ENCODE data around the gene CLEC17A.
"Not testable (repeated sequence)": the region's sequence is repeated elsewhere in the genome, so short reads cannot be mapped to it uniquely, and the experiment has no call there.

CLEC17A gene

DNA sequence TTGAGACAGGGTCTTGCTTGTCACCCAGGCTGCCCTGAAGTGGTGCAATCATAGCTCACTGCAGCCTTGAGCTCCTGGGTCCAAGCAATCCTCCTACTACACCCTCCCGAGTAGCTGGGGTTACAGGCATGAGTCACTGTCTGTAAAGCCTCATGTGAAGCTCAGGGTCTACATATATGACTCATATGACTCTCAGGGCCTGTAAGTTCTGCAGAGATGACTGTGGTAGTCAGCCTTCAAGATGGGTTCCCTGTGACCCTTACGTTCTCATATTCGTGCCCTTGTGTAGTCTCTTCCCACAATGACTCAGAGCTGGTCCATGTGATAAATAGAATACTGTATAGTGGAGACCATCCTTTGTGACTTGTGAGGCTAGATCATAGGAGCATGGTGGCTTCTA, 2.3 kb downstream of the CLEC17A start:
- Mint-ChIP-seq H3K4me1 (ENCODE audit: low read depth) (peaks cover 45% of the 10 kb centered on the region), H3K27ac (peak overlapping the region; percentile 63)
- H3K27me3 Mint-ChIP-seq; H3K4me3 Mint-ChIP-seq; H3K36me3 Mint-ChIP-seq (ENCODE audit: low read depth); H3K9me3 Mint-ChIP-seq: not testable (repeated sequence)

- not testable (repeated sequence) for H3K27me3 Mint-ChIP-seq; H3K36me3 Mint-ChIP-seq (ENCODE audit: low read depth); H3K4me3 Mint-ChIP-seq; H3K9me3 Mint-ChIP-seq
- Mint-ChIP-seq H3K27ac (peak overlapping the region; percentile 36), H3K4me1 (ENCODE audit: low read depth) (peaks cover 32% of the 10 kb centered on the region)
These were observed 6.5 kb downstream of the CLEC17A start for GRCh38 chr19:14589433-14589832.

- Mint-ChIP-seq H3K36me3 (ENCODE audit: low read depth) (peaks cover 16% of the 10 kb centered on the region), H3K27ac (no peak overlapping the region), H3K4me1 (ENCODE audit: low read depth) (peaks cover 9% of the 10 kb centered on the region), H3K4me3 (no peak overlapping the region), H3K27me3 (peaks cover 7% of the 10 kb centered on the region), H3K9me3 (peaks cover 14% of the 10 kb centered on the region)
These were observed 12.7 kb downstream of the CLEC17A start for GRCh38 chr19:14595558-14595957.

GRCh38 chr19:14599548-14600147, 16.8 kb downstream of the CLEC17A start:
- Mint-ChIP-seq H3K27me3 (peaks cover 7% of the 10 kb centered on the region), H3K4me3 (no peak overlapping the region), H3K36me3 (ENCODE audit: low read depth) (peaks cover 24% of the 10 kb centered on the region), H3K27ac (no peak overlapping the region), H3K9me3 (peaks cover 14% of the 10 kb centered on the region), H3K4me1 (ENCODE audit: low read depth) (peaks cover 14% of the 10 kb centered on the region)

DNA sequence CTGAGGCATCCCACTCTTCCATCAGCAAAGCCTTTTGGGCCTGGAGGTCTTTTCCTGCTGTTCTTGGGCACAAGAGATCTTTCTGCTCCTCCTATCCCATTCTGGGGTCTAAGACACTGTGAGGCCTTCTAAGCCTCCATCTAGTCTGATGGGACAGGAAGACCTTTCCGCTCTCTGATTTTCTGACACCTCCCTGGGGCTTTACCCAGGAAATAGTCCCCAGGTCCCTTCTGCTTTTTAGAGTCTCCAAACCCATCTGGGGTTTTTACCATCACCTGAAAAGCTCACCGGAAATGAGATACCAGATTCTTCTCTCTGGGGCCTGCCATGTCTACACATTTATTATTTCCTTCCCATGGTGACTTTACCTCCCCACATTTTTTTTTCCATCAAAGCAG, 21.1 kb downstream of the CLEC17A start:
- Mint-ChIP-seq H3K4me3 (peak overlapping the region; percentile 53), H3K9me3 (no peaks in the 10 kb centered on the region), H3K27ac (peak overlapping the region; percentile 87), H3K27me3 (no peaks in the 10 kb centered on the region), H3K36me3 (ENCODE audit: low read depth) (peaks cover 12% of the 10 kb centered on the region), H3K4me1 (ENCODE audit: low read depth) (peaks cover 32% of the 10 kb centered on the region)

DNA sequence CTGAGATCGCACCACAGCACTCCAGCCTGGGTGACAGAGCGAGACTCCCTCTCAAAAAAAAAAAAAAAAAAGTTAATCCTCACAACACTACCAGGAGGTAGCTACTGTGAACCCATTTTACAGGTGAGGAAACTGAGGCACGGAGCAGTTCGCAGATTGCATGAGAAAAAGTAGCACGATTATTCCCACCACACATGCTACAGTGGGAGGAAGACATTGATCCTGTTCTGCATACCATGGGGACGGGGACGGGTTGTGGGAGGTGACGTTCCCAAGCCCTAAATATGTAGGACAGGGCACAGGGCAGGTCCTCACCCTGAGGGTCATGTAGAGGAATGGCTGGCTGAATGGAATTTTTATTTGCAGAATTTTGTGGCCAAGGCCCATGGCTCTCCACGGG, 23.7 kb downstream of the CLEC17A start:
- no peak overlapping the region for H3K4me3 Mint-ChIP-seq
- no peak overlapping the region for H3K27ac Mint-ChIP-seq
- peaks cover 32% of the 10 kb centered on the region for H3K4me1 Mint-ChIP-seq (ENCODE audit: low read depth)
- no peaks in the 10 kb centered on the region for H3K9me3 Mint-ChIP-seq
- H3K36me3 Mint-ChIP-seq (ENCODE audit: low read depth): peaks cover 16% of the 10 kb centered on the region
- no peaks in the 10 kb centered on the region for H3K27me3 Mint-ChIP-seq

DNA sequence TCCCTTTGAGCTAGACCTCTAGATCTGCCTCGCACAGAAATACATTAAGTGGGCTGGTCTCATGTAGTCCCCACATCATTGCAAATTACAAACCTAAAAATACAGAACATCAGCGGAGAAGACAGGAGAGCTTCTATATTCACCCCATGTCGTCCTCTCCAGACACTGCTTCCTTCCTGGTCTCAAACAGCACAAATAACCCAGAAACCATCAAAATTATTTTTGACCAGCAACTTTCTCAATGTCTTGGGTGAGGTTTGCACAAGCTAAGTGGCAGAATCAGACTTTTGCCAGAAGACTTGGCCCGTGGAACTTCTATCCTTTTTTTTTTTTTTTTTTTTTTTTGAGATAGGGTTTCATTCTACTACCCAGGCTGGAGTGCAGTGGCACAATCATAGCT, 28.2 kb downstream of the CLEC17A start:
- no peak overlapping the region for H3K27ac Mint-ChIP-seq
- no peak overlapping the region for H3K4me3 Mint-ChIP-seq
- no peaks in the 10 kb centered on the region for H3K27me3 Mint-ChIP-seq
- H3K36me3 Mint-ChIP-seq (ENCODE audit: low read depth): peaks cover 8% of the 10 kb centered on the region
- H3K4me1 Mint-ChIP-seq (ENCODE audit: low read depth): peaks cover 10% of the 10 kb centered on the region
- H3K9me3 Mint-ChIP-seq: no peaks in the 10 kb centered on the region

DNA sequence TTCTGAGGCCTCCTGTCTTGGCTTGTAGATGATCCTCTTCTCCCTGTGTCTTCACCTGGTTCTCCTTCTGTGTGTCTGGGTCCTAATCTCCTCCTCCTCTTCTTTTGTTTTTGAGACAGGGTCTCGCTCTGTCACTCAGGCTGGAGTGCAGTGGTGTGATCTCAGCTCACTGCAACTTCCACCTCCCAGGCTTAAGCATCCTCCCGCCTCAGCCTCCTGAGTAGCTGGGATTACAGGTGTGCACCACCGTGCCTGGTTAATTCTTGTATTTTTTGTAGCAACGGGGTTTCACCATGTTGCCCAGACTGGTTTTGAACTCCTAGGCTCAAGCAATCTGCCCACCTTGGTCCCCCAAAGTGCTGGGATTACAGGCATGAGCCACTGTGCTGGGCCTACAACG, 29.4 kb downstream of the CLEC17A start:
- not testable (repeated sequence) for H3K4me3 Mint-ChIP-seq, H3K27me3 Mint-ChIP-seq, H3K9me3 Mint-ChIP-seq, H3K27ac Mint-ChIP-seq
- peaks cover 13% of the 10 kb centered on the region for H3K36me3 Mint-ChIP-seq (ENCODE audit: low read depth)
- peaks cover 11% of the 10 kb centered on the region for H3K4me1 Mint-ChIP-seq (ENCODE audit: low read depth)

GRCh38 chr19:14612657-14613056, 29.8 kb downstream of the CLEC17A start:
- Mint-ChIP-seq H3K4me3 (no peak overlapping the region), H3K27ac (no peak overlapping the region), H3K27me3 (peaks cover 3% of the 10 kb centered on the region), H3K4me1 (ENCODE audit: low read depth) (peaks cover 11% of the 10 kb centered on the region), H3K9me3 (no peaks in the 10 kb centered on the region), H3K36me3 (ENCODE audit: low read depth) (peaks cover 13% of the 10 kb centered on the region)

DNA sequence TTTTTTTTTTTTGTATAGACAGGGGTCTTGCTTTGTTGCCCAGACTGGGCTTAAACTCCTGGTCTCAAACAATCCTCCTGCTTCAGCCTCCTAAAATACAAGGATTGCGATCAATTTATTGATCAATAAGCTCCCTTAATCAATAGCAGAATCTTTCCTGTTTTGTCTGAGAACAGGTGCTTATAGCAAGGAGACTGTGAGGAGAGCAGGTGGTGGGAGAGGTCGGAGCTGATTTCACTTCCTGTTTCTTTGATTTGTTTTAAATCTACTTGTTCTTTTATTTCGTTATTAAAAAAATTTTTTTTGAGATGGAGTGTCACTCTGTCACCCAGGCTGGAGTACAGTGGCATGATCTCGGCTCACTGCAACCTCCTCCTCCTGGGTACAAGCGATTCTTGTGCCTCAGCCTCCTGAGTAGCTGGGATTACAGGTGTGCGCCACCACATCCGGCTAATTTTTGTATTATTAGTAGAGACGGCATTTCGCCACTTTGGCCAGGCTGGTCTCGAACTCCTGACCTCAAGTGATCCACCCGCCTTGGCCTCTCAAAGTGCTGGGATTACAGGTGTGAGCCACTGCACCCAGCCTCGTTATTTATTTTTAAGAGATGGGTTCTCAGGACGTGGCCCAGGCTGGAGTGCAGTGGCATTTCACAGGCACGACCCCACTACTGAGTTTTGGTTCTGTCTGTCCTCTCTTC, 30.7 kb downstream of the CLEC17A start:
- not testable (repeated sequence) for H3K27me3 Mint-ChIP-seq; H3K27ac Mint-ChIP-seq; H3K4me3 Mint-ChIP-seq; H3K9me3 Mint-ChIP-seq; H3K36me3 Mint-ChIP-seq (ENCODE audit: low read depth)
- H3K4me1 Mint-ChIP-seq (ENCODE audit: low read depth): peaks cover 11% of the 10 kb centered on the region

DNA sequence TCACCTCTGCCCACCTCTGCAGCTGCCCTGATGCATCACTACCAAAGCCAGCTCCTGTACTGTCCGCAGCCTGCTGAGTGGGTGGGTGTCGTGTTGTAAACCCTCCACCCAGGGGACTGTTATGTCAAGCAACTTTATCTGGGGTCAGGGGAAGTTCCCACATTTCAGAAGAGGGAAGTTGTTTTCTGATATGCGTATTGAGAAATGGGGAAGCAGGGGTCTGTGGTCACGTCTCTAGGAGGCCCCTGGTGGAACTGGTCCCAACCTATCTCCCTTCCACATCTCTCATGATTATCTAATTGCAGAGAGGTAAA, 31.2 kb downstream of the CLEC17A start:
- Mint-ChIP-seq H3K9me3 (no peaks in the 10 kb centered on the region), H3K27ac (peak overlapping the region; percentile 50), H3K4me1 (ENCODE audit: low read depth) (peaks cover 11% of the 10 kb centered on the region), H3K36me3 (ENCODE audit: low read depth) (peaks cover 9% of the 10 kb centered on the region), H3K4me3 (no peak overlapping the region), H3K27me3 (peaks cover 3% of the 10 kb centered on the region)

DNA sequence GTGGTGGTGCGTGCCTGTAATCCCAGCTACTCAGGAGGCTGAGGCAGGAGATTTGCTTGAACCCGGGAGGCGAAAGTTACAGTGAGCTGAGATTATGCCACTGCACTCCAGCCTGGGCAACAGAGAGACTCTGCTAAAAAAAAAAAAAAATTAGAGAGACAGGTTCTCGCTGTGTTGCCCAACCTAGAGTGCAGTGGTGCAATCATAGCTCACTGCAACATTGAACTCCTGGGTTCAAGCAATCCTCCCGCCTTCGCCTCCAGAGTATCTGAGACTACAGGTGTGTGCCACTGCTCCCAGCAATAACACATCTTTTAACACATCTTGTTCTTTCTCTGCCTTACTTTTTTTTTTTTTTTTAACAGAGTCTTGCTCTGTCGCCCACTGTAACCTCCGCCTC, 32.7 kb downstream of the CLEC17A start:
- Mint-ChIP-seq H3K4me3 (no peak overlapping the region), H3K27me3 (peaks cover 3% of the 10 kb centered on the region), H3K27ac (no peak overlapping the region), H3K36me3 (ENCODE audit: low read depth) (peaks cover 6% of the 10 kb centered on the region), H3K9me3 (peaks cover 10% of the 10 kb centered on the region), H3K4me1 (ENCODE audit: low read depth) (peaks cover 11% of the 10 kb centered on the region)

- Mint-ChIP-seq H3K4me1 (ENCODE audit: low read depth) (peaks cover 11% of the 10 kb centered on the region), H3K9me3 (peaks cover 10% of the 10 kb centered on the region), H3K27ac (peak overlapping the region; percentile 46), H3K27me3 (peaks cover 3% of the 10 kb centered on the region), H3K4me3 (no peak overlapping the region), H3K36me3 (ENCODE audit: low read depth) (peaks cover 6% of the 10 kb centered on the region)
These were observed 33.5 kb downstream of the CLEC17A start for GRCh38 chr19:14616407-14616806.

DNA sequence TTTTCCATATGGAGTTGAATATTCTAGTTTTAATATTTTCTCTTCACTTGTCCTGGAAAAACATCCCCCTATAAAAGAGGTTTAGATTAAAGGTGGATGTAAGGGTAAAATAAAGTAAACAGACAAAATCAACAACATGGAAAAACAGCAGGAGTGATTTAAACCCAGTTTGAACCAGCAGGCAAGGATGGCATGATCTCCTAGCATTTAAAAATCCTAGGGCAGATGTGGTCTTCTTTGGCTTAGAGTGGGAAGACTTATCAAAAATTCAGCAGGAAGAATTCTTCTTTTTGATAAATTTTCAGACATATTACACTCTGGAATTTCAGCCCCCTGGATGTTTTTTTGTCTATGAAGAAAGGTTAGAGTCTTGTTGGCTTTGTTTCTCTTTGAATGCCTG, 36.5 kb downstream of the CLEC17A start:
- peaks cover 6% of the 10 kb centered on the region for H3K36me3 Mint-ChIP-seq (ENCODE audit: low read depth)
- peaks cover 7% of the 10 kb centered on the region for H3K27me3 Mint-ChIP-seq
- peaks cover 6% of the 10 kb centered on the region for H3K4me1 Mint-ChIP-seq (ENCODE audit: low read depth)
- H3K27ac Mint-ChIP-seq: no peak overlapping the region
- H3K4me3 Mint-ChIP-seq: no peak overlapping the region
- H3K9me3 Mint-ChIP-seq: peaks cover 10% of the 10 kb centered on the region

GRCh38 chr19:14624491-14624890, 41.6 kb downstream of the CLEC17A start:
- H3K27ac Mint-ChIP-seq; H3K9me3 Mint-ChIP-seq; H3K27me3 Mint-ChIP-seq; H3K36me3 Mint-ChIP-seq (ENCODE audit: low read depth); H3K4me3 Mint-ChIP-seq; H3K4me1 Mint-ChIP-seq (ENCODE audit: low read depth): not testable (repeated sequence)

DNA sequence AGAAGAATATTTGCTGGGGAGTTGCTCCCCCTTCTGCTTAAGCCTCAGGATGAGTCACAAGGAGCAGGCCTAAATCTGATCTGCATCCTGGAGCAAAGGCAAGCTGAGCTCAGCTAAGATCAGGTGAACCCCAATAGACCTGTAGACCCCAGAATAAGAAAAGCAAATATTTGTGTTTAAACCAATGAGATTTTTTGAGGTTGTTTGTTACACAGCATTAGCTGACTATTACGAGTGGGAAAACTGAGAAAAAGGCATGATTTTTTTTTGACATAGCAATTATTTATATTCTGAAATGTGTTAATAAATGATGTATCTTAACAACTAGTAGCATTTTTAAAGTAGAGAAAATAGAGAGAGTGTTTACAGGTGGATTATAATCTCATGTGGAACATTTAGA, 46.7 kb downstream of the CLEC17A start:
- Mint-ChIP-seq H3K36me3 (ENCODE audit: low read depth) (no peaks in the 10 kb centered on the region), H3K27me3 (no peaks in the 10 kb centered on the region), H3K27ac (no peak overlapping the region), H3K4me3 (no peak overlapping the region), H3K4me1 (ENCODE audit: low read depth) (peaks cover 3% of the 10 kb centered on the region), H3K9me3 (peaks cover 3% of the 10 kb centered on the region)
